H9 (cell line): Measurements from ENCODE around the gene GPR173. TPM values are rescaled to one million over a fixed set of nuclear protein-coding genes. Genes with fewer than 3 reads are reported as not detected.
A peak's percentile ranks its signal among the peaks of the same experiment; 100 is the strongest.

Experiments
- DNase-seq: peaks from one replicate; pipeline ENCODE4 v3.0.0-alpha.2; 2017
- H2AFZ ChIP-seq: one replicate; pipeline ENCODE4 v1.6.1; 2013; ENCODE audit warnings: mild to moderate bottlenecking, low read length, control low read depth, moderate library complexity
- H2AK5ac ChIP-seq: 2 replicates; pipeline ENCODE4 v1.6.1; 2013; ENCODE audit warnings: low read length, control low read depth, mixed read lengths; ENCODE audit not compliant: insufficient read length
- H2BK120ac ChIP-seq: one replicate; pipeline ENCODE4 v1.6.1; 2013; ENCODE audit warnings: low read depth, mild to moderate bottlenecking, low read length, control low read depth, inconsistent platforms; ENCODE audit not compliant: poor library complexity, severe bottlenecking
- H2BK12ac ChIP-seq: 2 replicates; pipeline ENCODE4 v1.6.1; 2013; ENCODE audit warnings: low read length, control low read depth, mixed read lengths, low read depth; ENCODE audit not compliant: insufficient read length
- H2BK15ac ChIP-seq: 2 replicates; pipeline ENCODE4 v1.6.1; 2013; ENCODE audit warnings: low read depth, low read length, control low read depth
- H2BK20ac ChIP-seq: one replicate; pipeline ENCODE4 v1.6.1; 2013; ENCODE audit warnings: low read depth, mild to moderate bottlenecking, low read length, control low read depth, inconsistent platforms; ENCODE audit not compliant: poor library complexity, severe bottlenecking
- H2BK5ac ChIP-seq: 2 replicates; pipeline ENCODE4 v1.6.1; 2013; ENCODE audit warnings: low read length, control low read depth, mixed read lengths; ENCODE audit not compliant: insufficient read length
- H3K14ac ChIP-seq: 2 replicates; pipeline ENCODE4 v1.6.1; 2013; ENCODE audit warnings: low read length, control low read depth; ENCODE audit not compliant: insufficient read depth
- H3K18ac ChIP-seq: 2 replicates; pipeline ENCODE4 v1.6.1; 2013; ENCODE audit warnings: low read depth, mild to moderate bottlenecking, mixed read lengths, low read length, control low read depth; ENCODE audit not compliant: insufficient read length
- H3K23ac ChIP-seq: 2 replicates; pipeline ENCODE4 v1.6.1; 2013; ENCODE audit warnings: low read length, control low read depth, mixed read lengths, low read depth; ENCODE audit not compliant: insufficient read length
- H3K23me2 ChIP-seq: 2 replicates; pipeline ENCODE4 v1.6.1; 2013; ENCODE audit warnings: low read depth, mild to moderate bottlenecking, mixed read lengths, low read length, control low read depth; ENCODE audit not compliant: insufficient read length, poor library complexity, severe bottlenecking
- H3K27ac ChIP-seq: 2 replicates; pipeline ENCODE4 v1.5.1; 2013; ENCODE audit warnings: low read length, control low read depth, mixed read lengths, low read depth; ENCODE audit not compliant: insufficient read length
- H3K27me3 ChIP-seq: 2 replicates; pipeline ENCODE4 v1.6.1; 2013; ENCODE audit warnings: low read length, control low read depth, inconsistent platforms; ENCODE audit not compliant: insufficient read depth
- H3K4ac ChIP-seq: 2 replicates; pipeline ENCODE4 v1.6.1; 2013; ENCODE audit warnings: low read depth, mild to moderate bottlenecking, control low read depth, inconsistent platforms, low read length, moderate library complexity
- H3K4me1 ChIP-seq: 2 replicates; pipeline ENCODE4 v1.6.1; 2013; ENCODE audit warnings: low read length, control low read depth, inconsistent platforms; ENCODE audit not compliant: insufficient read depth
- H3K4me2 ChIP-seq: 2 replicates; pipeline ENCODE4 v1.6.1; 2013; ENCODE audit warnings: low read length, control low read depth, mixed read lengths; ENCODE audit not compliant: insufficient read length, insufficient read depth
- H3K56ac ChIP-seq: 2 replicates; pipeline ENCODE4 v1.6.1; 2013; ENCODE audit warnings: low read depth, mild to moderate bottlenecking, mixed read lengths, low read length, control low read depth; ENCODE audit not compliant: insufficient read length
- H3K79me1 ChIP-seq: 2 replicates; pipeline ENCODE4 v1.6.1; 2013; ENCODE audit warnings: low read depth, mild to moderate bottlenecking, moderate library complexity, low read length, control low read depth, inconsistent platforms; ENCODE audit not compliant: insufficient read depth, poor library complexity, severe bottlenecking
- H3K79me2 ChIP-seq: 2 replicates; pipeline ENCODE4 v1.6.1; 2013; ENCODE audit warnings: low read length, control low read depth, inconsistent platforms; ENCODE audit not compliant: insufficient read depth
- H3K9ac ChIP-seq: 2 replicates; pipeline ENCODE4 v1.6.1; 2013; ENCODE audit warnings: low read length, control low read depth, mixed read lengths; ENCODE audit not compliant: insufficient read length; ENCODE audit errors: extremely low read depth
- H3K9me3 ChIP-seq: one replicate; pipeline ENCODE4 v1.6.1; 2013; ENCODE audit warnings: low read depth, low read length, inconsistent platforms; ENCODE audit not compliant: control insufficient read depth
- H3T11ph ChIP-seq: one replicate; pipeline ENCODE4 v1.6.1; 2013; ENCODE audit warnings: mild to moderate bottlenecking, low read length, control low read depth, inconsistent platforms
- H4K20me1 ChIP-seq: one replicate; pipeline ENCODE4 v1.6.1; 2013; ENCODE audit not compliant: control insufficient read depth, insufficient read length, insufficient read depth
- H4K5ac ChIP-seq: 2 replicates; pipeline ENCODE4 v1.6.1; 2013; ENCODE audit warnings: low read depth, mild to moderate bottlenecking, mixed read lengths, low read length, control low read depth; ENCODE audit not compliant: insufficient read length
- H4K8ac ChIP-seq: replicated peaks from 2 replicates; pipeline ENCODE4 v1.6.1; 2013; ENCODE audit warnings: low read length, control low read depth, mixed read lengths, low read depth; ENCODE audit not compliant: insufficient read length
- H4K91ac ChIP-seq: 2 replicates; pipeline ENCODE4 v1.6.1; 2013; ENCODE audit warnings: low read depth, mild to moderate bottlenecking, moderate library complexity, mixed read lengths, low read length, control low read depth; ENCODE audit not compliant: insufficient read length
- H3K27ac Mint-ChIP-seq, 3 experiments: 2 replicates in 2 of 3; 3 replicates in 1 of 3; pipeline ENCODE4 v1.8.0; 2020 to 2021; ENCODE audit warnings: mixed read lengths in 3 of 3, mild to moderate bottlenecking in 1 of 3, moderate library complexity in 1 of 3
- H3K27me3 Mint-ChIP-seq: 2 replicates; pipeline ENCODE4 v1.8.0; 2021; ENCODE audit warnings: low read depth, mild to moderate bottlenecking, moderate library complexity, mixed read lengths
- H3K36me3 Mint-ChIP-seq, 3 experiments: 2 replicates in 2 of 3; 3 replicates in 1 of 3; pipeline ENCODE4 v1.8.0; 2020 to 2021; ENCODE audit warnings: low read depth in 3 of 3, mixed read lengths in 3 of 3; ENCODE audit not compliant: insufficient read depth in 1 of 3
- H3K4me1 Mint-ChIP-seq, 2 experiments: 2 replicates each; pipeline ENCODE4 v1.8.0; 2020; ENCODE audit warnings: mixed read lengths in 2 of 2
- H3K4me3 Mint-ChIP-seq, 2 experiments: 2 replicates in 1 of 2; 3 replicates in 1 of 2; pipeline ENCODE4 v1.8.0; 2020 to 2021; ENCODE audit warnings: mild to moderate bottlenecking in 2 of 2, mixed read lengths in 2 of 2, moderate library complexity in 1 of 2
- H3K9me3 Mint-ChIP-seq, 2 experiments: 2 replicates in 1 of 2; 3 replicates in 1 of 2; pipeline ENCODE4 v1.8.0; 2020; ENCODE audit warnings: mild to moderate bottlenecking in 2 of 2, mixed read lengths in 2 of 2, moderate library complexity in 1 of 2
- CTCF ChIP-seq: fragments of 200-600 bp; sonication (generic); conservative IDR thresholded peaks from 3 replicates; pipeline ENCODE4 v1.8.0; 2021; ENCODE audit warnings: antibody characterized with exemption, mild to moderate bottlenecking
- WGBS: extraction: QIAGEN DNeasy Blood & Tissue Kit; methylation state at CpG from one replicate; pipeline ENCODE4 v1.1.7; 2013; ENCODE audit warnings: missing lambda C conversion rate, low lambda C conversion rate, mixed read lengths; ENCODE audit not compliant: insufficient read length; ENCODE audit errors: extremely low coverage; 5-methylcytosine and 5-hydroxymethylcytosine counted together
- total RNA-seq: library from RNA; stranded (reverse); gene quantifications from 2 replicates; pipeline ENCODE4 v1.2.1, GENCODE V29; 2021

Gene GPR173
- total RNA-seq, 1 experiment from 2014 or later, result 5.4 TPM

- peak overlapping the region; percentile 70 to 86 for H3K4me3 Mint-ChIP-seq
- WGBS, result no CpG with 5 or more reads among the region's 8 CpGs
- peaks cover 41 to 45% of the 10 kb centered on the region in 2 experiments for H3K9me3 Mint-ChIP-seq
- peaks cover 5 to 15% of the 10 kb centered on the region in 2 experiments for H3K4me1 Mint-ChIP-seq
- H2BK5ac ChIP-seq, result no peak overlapping the region
- H3K27me3 Mint-ChIP-seq, result peaks cover 3% of the 10 kb centered on the region
- H3K27ac Mint-ChIP-seq, result no peak overlapping the region
- H2AK5ac ChIP-seq, result no peak overlapping the region
- no peaks in the 10 kb centered on the region; the same call in 1 of the 2 replicates for H3K79me2 ChIP-seq
- no peak overlapping the region for H3K23ac ChIP-seq
- no peak overlapping the region for H4K91ac ChIP-seq
- no peak overlapping the region for H2BK20ac ChIP-seq
- no peak overlapping the region for H3K14ac ChIP-seq
- no peak overlapping the region for H4K8ac ChIP-seq
- no peak overlapping the region for H2BK120ac ChIP-seq
- no peak overlapping the region for H2BK15ac ChIP-seq
- H4K5ac ChIP-seq, result no peak overlapping the region
- no peaks in the 10 kb centered on the region for H3K79me1 ChIP-seq
- no peak overlapping the region for H2AFZ ChIP-seq
- H2BK12ac ChIP-seq, result no peak overlapping the region
- H3K4me1 ChIP-seq, result no peaks in the 10 kb centered on the region
- H3K27ac ChIP-seq, result no peak overlapping the region
- no peak overlapping the region for H3K9ac ChIP-seq
- peaks cover 39% of the 10 kb centered on the region for H3K9me3 ChIP-seq
- H4K20me1 ChIP-seq, result no peaks in the 10 kb centered on the region
- peak overlapping the region; percentile 78 for H3K4me2 ChIP-seq
- H3K27me3 ChIP-seq, result no peaks in the 10 kb centered on the region
- no peak overlapping the region for H3K56ac ChIP-seq
- peaks cover 0 to 3% (median 0%) of the 10 kb centered on the region in 3 experiments; a peak in 2 of 7 replicates for H3K36me3 Mint-ChIP-seq
- no peak overlapping the region for H3K18ac ChIP-seq
- H3K23me2 ChIP-seq, result peaks cover 9% of the 10 kb centered on the region
- no peak overlapping the region for H3T11ph ChIP-seq
- DNase-seq, result no peak
- TF ChIP-seq CTCF, result no peak
- H3K4ac ChIP-seq, result no peak overlapping the region
Observed at GRCh38 chrX:53049127-53049517, 533 bp downstream of the GPR173 start.
